ENCODE measurements around the gene MTUS2.

The MTUS2 gene

GRCh38 chr13:29484236-29484635 lies 664.1 kb downstream of the MTUS2 start:
- Histone ChIP-seq H3K36me3 (ENCODE audit: insufficient read depth, low read length) (peaks cover 38% of the 10 kb centered on the region), H2AFZ (ENCODE audit: low read depth, low read length) (no peak overlapping the region), H3K4me1 (ENCODE audit: insufficient read depth, low read length) (no peaks in the 10 kb centered on the region), H3K9me3 (ENCODE audit: insufficient read depth, low read length, severe bottlenecking) (no peaks in the 10 kb centered on the region), H3K4me2 (ENCODE audit: insufficient read depth, low read length) (no peak overlapping the region), H3K27ac (ENCODE audit: low read length) (no peak overlapping the region), H4K20me1 (ENCODE audit: insufficient read depth, low read length) (no peaks in the 10 kb centered on the region), H3K4me3 (ENCODE audit: low read depth in 1 of 2, low read length in 2 of 2) (no peak overlapping the region), H3K9ac (ENCODE audit: low read depth, low read length) (no peak overlapping the region), H3K27me3 (ENCODE audit: insufficient read depth, low read length, poor library complexity) (no peaks in the 10 kb centered on the region), H3K79me2 (ENCODE audit: insufficient read depth, low read length) (no peaks in the 10 kb centered on the region)
- TF ChIP-seq EZH2 (IDR thresholded peaks at IDR 0.05; ENCODE audit: borderline replicate concordance, low read depth, low read length, severe bottlenecking) (no peak), CTCF (IDR thresholded peaks at IDR 0.05; ENCODE audit: borderline replicate concordance, extremely low read depth, low read length, poor library complexity, severe bottlenecking) (no peak)
- ATAC-seq (ENCODE audit: insufficient read depth, low read depth) = peak; percentile 39; the same call in 1 of the 3 replicates
- DNase-seq = no peak

GRCh38 chr13:29484796-29485195 lies 664.7 kb downstream of the MTUS2 start:
- peaks cover 38% of the 10 kb centered on the region for H3K36me3 ChIP-seq (ENCODE audit: insufficient read depth, low read length)
- H2AFZ ChIP-seq (ENCODE audit: low read depth, low read length) = no peak overlapping the region
- no peak for TF ChIP-seq CTCF (IDR thresholded peaks at IDR 0.05; ENCODE audit: borderline replicate concordance, extremely low read depth, low read length, poor library complexity, severe bottlenecking)
- TF ChIP-seq EZH2 (IDR thresholded peaks at IDR 0.05; ENCODE audit: borderline replicate concordance, low read depth, low read length, severe bottlenecking) = no peak
- no peaks in the 10 kb centered on the region for H3K27me3 ChIP-seq (ENCODE audit: insufficient read depth, low read length, poor library complexity)
- no peak overlapping the region for H3K9ac ChIP-seq (ENCODE audit: low read depth, low read length)
- H3K27ac ChIP-seq (ENCODE audit: low read length) = no peak overlapping the region
- H3K4me2 ChIP-seq (ENCODE audit: insufficient read depth, low read length) = no peak overlapping the region
- no peaks in the 10 kb centered on the region for H3K4me1 ChIP-seq (ENCODE audit: insufficient read depth, low read length)
- DNase-seq (no peak), ATAC-seq (ENCODE audit: insufficient read depth, low read depth) (no peak)
- H3K9me3 ChIP-seq (ENCODE audit: insufficient read depth, low read length, severe bottlenecking) = no peaks in the 10 kb centered on the region
- H4K20me1 ChIP-seq (ENCODE audit: insufficient read depth, low read length) = no peaks in the 10 kb centered on the region
- H3K4me3 ChIP-seq (ENCODE audit: low read depth in 1 of 2, low read length in 2 of 2) = no peak overlapping the region
- H3K79me2 ChIP-seq (ENCODE audit: insufficient read depth, low read length) = no peaks in the 10 kb centered on the region

GRCh38 chr13:29486551-29486950 lies 666.4 kb downstream of the MTUS2 start:
- Histone ChIP-seq H3K27ac (ENCODE audit: low read length) (no peak overlapping the region), H3K4me3 (ENCODE audit: low read depth in 1 of 2, low read length in 2 of 2) (no peak overlapping the region), H3K9me3 (ENCODE audit: insufficient read depth, low read length, severe bottlenecking) (no peaks in the 10 kb centered on the region), H3K4me1 (ENCODE audit: insufficient read depth, low read length) (no peaks in the 10 kb centered on the region), H3K27me3 (ENCODE audit: insufficient read depth, low read length, poor library complexity) (no peaks in the 10 kb centered on the region), H3K36me3 (ENCODE audit: insufficient read depth, low read length) (peaks cover 33% of the 10 kb centered on the region), H2AFZ (ENCODE audit: low read depth, low read length) (no peak overlapping the region), H3K9ac (ENCODE audit: low read depth, low read length) (no peak overlapping the region), H3K79me2 (ENCODE audit: insufficient read depth, low read length) (no peaks in the 10 kb centered on the region), H4K20me1 (ENCODE audit: insufficient read depth, low read length) (no peaks in the 10 kb centered on the region), H3K4me2 (ENCODE audit: insufficient read depth, low read length) (no peak overlapping the region)
- ATAC-seq (ENCODE audit: insufficient read depth, low read depth) (no peak), DNase-seq (no peak)
- no peak for TF ChIP-seq CTCF (IDR thresholded peaks at IDR 0.05; ENCODE audit: borderline replicate concordance, extremely low read depth, low read length, poor library complexity, severe bottlenecking)
- TF ChIP-seq EZH2 (IDR thresholded peaks at IDR 0.05; ENCODE audit: borderline replicate concordance, low read depth, low read length, severe bottlenecking) = no peak

Data from DND-41 (cell line).